Adrenal gland (tissue), 5 donors: ENCODE measurements around the gene PTTG1IP.

Experiments
- CTCF ChIP-seq, 6 experiments: fragments of 450-650 bp in 4 of 6; fragments of 200-600 bp in 2 of 6; sonication (generic) in 1 of 6; IDR thresholded peaks; 1 replicate in 5 of 6; 2 replicates in 1 of 6; pipeline versions ENCODE4 v1.5.1 to v1.8.0; 2016 to 2021; ENCODE audit warnings: antibody characterized with exemption in 6 of 6, mild to moderate bottlenecking in 2 of 6, moderate library complexity in 1 of 6
- POLR2A ChIP-seq, 2 donors: fragments of 450-650 bp; IDR thresholded peaks; one replicate each; pipeline ENCODE4 v1.6.1; 2017; ENCODE audit warnings: antibody characterized with exemption in 2 of 2, mild to moderate bottlenecking in 2 of 2, moderate library complexity in 1 of 2
- donor health status: DM: no; HTN: no; CAD: no.

DNA sequence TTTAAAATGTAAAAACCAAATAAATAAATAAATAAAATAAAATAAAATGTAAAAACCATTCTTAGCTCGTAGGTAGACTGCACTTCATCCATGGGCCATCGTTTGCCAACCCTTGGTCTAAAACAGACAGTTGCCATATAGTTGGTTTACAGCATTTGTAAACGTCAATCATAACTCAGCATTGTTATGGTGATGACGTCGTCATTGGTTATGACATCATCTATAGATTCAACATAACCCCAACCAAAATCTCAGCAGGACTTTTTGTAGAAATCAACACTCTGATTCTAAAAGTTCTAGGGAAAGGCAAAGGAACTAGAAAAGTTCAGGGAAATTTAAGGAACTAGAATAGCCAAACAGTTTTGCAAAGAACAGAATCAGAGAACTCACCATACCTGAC is 39.8 kb downstream of the PTTG1IP start:
- TF ChIP-seq CTCF (IDR thresholded peaks at IDR 0.05) (no peak), POLR2A (IDR thresholded peaks at IDR 0.05) (no peak)
